ENCODE measurements around the gene TMEM143. TPM values are rescaled to one million over a fixed set of nuclear protein-coding genes. Genes with fewer than 3 reads are reported as not detected.

TMEM143 gene
- total and polyA plus RNA-seq, 2 of the 8 experiments (the other 6 are each of a cell fraction or from before 2014, with no cell fraction given), result 14.2 to 19.1 TPM

GRCh38 chr19:48370955-48371354 lies 7.2 kb upstream of the TMEM143 start:
- Histone ChIP-seq H2BK120ac (replicated peaks; ENCODE audit: low read depth, low read length) (no peak overlapping the region), H4K5ac (ENCODE audit: insufficient read length, low read depth, low read length) (no peak overlapping the region), H3K4ac (replicated peaks; ENCODE audit: insufficient read length, low read depth, low read length) (no peak overlapping the region), H3K4me2 (ENCODE audit: insufficient read depth in 1 of 2, low read depth in 2 of 2, low read length in 2 of 2) (no peak overlapping the region), H3K56ac (replicated peaks; ENCODE audit: insufficient read length, low read depth, low read length) (no peak overlapping the region), H4K91ac (replicated peaks; ENCODE audit: insufficient read length, low read length) (no peak overlapping the region), H2BK20ac (ENCODE audit: low read length) (no peak overlapping the region), H2BK5ac (ENCODE audit: low read depth, low read length) (no peak overlapping the region), H3K79me1 (ENCODE audit: low read depth, low read length) (no peaks in the 10 kb centered on the region), H3K4me3 (ENCODE audit: extremely low read depth in 1 of 4, insufficient read depth in 2 of 4, low read depth in 3 of 4, low read length in 4 of 4) (no peak overlapping the region), H3K27ac (ENCODE audit: low read depth, low read length) (no peak overlapping the region), H3K79me2 (ENCODE audit: control insufficient read depth in 1 of 2, insufficient read depth in 2 of 2, low read length in 2 of 2) (no peaks in the 10 kb centered on the region), H4K20me1 (replicated peaks in 1 of 2; ENCODE audit: control insufficient read depth in 1 of 2, insufficient read depth in 2 of 2, low read length in 2 of 2) (no peaks in the 10 kb centered on the region), H2BK15ac (ENCODE audit: low read length) (no peak overlapping the region), H3K9me3 (ENCODE audit: insufficient read depth in 2 of 2, low read depth in 1 of 2, low read length in 1 of 2) (no peaks in the 10 kb centered on the region), H4K8ac (ENCODE audit: extremely low read depth, insufficient read depth, low read length) (no peak overlapping the region), H3K23me2 (ENCODE audit: low read depth, low read length) (no peaks in the 10 kb centered on the region), H2AK5ac (ENCODE audit: low read depth, low read length) (no peak overlapping the region), H3K14ac (ENCODE audit: insufficient read length) (no peak overlapping the region), H3K4me1 (replicated peaks in 1 of 4; ENCODE audit: control insufficient read depth in 3 of 4, insufficient read depth in 4 of 4, low read length in 3 of 4) (no peaks in the 10 kb centered on the region; a peak in 1 of 7 replicates), H3K36me3 (ENCODE audit: control insufficient read depth in 2 of 4, insufficient read depth in 4 of 4, low read length in 3 of 4) (no peaks in the 10 kb centered on the region; a peak in 1 of 8 replicates), H3K27me3 (replicated peaks in 1 of 4; ENCODE audit: control insufficient read depth in 3 of 4, extremely low read depth in 1 of 4, insufficient read depth in 3 of 4, low read length in 3 of 4) (peaks cover 0 to 3% (median under 1%) of the 10 kb centered on the region in 4 experiments; a peak in 2 of 7 replicates), H3K18ac (ENCODE audit: extremely low read depth, low read length) (no peak overlapping the region), H2BK12ac (ENCODE audit: low read depth, low read length) (no peak overlapping the region), H2AFZ (ENCODE audit: low read length) (no peak overlapping the region), H3K9ac (replicated peaks in 1 of 4; ENCODE audit: extremely low read depth in 1 of 4, low read depth in 3 of 4, low read length in 3 of 4) (no peak overlapping the region), H3K23ac (ENCODE audit: insufficient read length) (no peak overlapping the region)
- DNase-seq (ENCODE audit: low read depth in 1 of 2, low spot score in 2 of 2) (no peak), FAIRE-seq (no peak)
- WGBS, 2 experiments (ENCODE audit: extremely low coverage in 1 of 2, insufficient coverage in 1 of 2, insufficient read length in 1 of 2, insufficient replicate concordance in 2 of 2, low coverage in 1 of 2, low lambda C conversion rate in 2 of 2, missing lambda C conversion rate in 1 of 2), result 88% methylated on average over 4 of the region's 4 CpGs; no CpG with 5 or more reads in 1 of the 2 experiments
- TF ChIP-seq TEAD4 (IDR thresholded peaks at IDR 0.05; ENCODE audit: low read depth, low read length), result no peak
- TF ChIP-seq POLR2A (IDR thresholded peaks at IDR 0.05; ENCODE audit: control extremely low read depth in 1 of 2, low read depth in 2 of 2, low read length in 2 of 2), result no peak
- TF ChIP-seq SIX5 (IDR thresholded peaks at IDR 0.05; ENCODE audit: low read depth, low read length), result no peak
- TF ChIP-seq KDM1A (IDR thresholded peaks at IDR 0.05; ENCODE audit: borderline replicate concordance, low read length), result no peak
- TF ChIP-seq RXRA (IDR thresholded peaks at IDR 0.05; ENCODE audit: insufficient read depth, low read depth, low read length), result no peak
- no peak for TF ChIP-seq CTBP2 (IDR thresholded peaks at IDR 0.05; ENCODE audit: borderline replicate concordance, insufficient read depth, insufficient read length, low read length)
- no peak for TF ChIP-seq EGR1 (IDR thresholded peaks at IDR 0.05; ENCODE audit: borderline replicate concordance, low read depth, low read length)
- no peak for TF ChIP-seq SIN3A (conservative IDR thresholded peaks at IDR 0.05 in 1 of 2, IDR thresholded peaks at IDR 0.05 in 1 of 2; ENCODE audit: low read depth in 1 of 2, low read length in 2 of 2)
- CTCF ChIA-PET (ENCODE audit: partially characterized antibody), result interaction anchor here (1.0 to 1.1 kb wide), 2 partner anchors 20 to 62 kb away, joined by 3 to 9 read pairs; no protein-coding TSS in a partner anchor
- POLR2A ChIA-PET (ENCODE audit: partially characterized antibody), result interaction anchor here (1.1 to 1.4 kb wide), 2 partner anchors 29 to 119 kb away, joined by 3 read pairs; no protein-coding TSS in a partner anchor
